Activated CD8-positive, alpha-beta T cell treated with anti-CD3 and anti-CD28 coated beads for 36 hours (primary cell): ENCODE data around the gene HMX1. TPM values are rescaled to one million over a fixed set of nuclear protein-coding genes. Genes with fewer than 3 reads are reported as not detected.

ENCODE experiments used
- ATAC-seq: fragments of 200-7000 bp; cut with Tn5 transposase; one replicate; pipeline ENCODE4 v1.10.0; 2021; ENCODE audit warnings: mild to moderate bottlenecking, moderate library complexity
- CTCF ChIA-PET: fragments of 350-600 bp; sonication (Branson Sonifier 250); formaldehyde crosslinking; loops from one replicate; lab custom pipeline; 2021; ENCODE audit warnings: antibody characterized with exemption; lab: Charles Lee
- POLR2A ChIA-PET: fragments of 350-600 bp; sonication (Branson Sonifier 250); formaldehyde crosslinking; loops from one replicate; lab custom pipeline; 2021; ENCODE audit warnings: antibody characterized with exemption; lab: Charles Lee
- DNase-seq: peaks from one replicate; pipeline ENCODE4 v3.0.0-alpha.2; 2020
- H3K27ac Mint-ChIP-seq: one replicate; pipeline ENCODE4 v1.8.0; 2021; ENCODE audit warnings: mild to moderate bottlenecking, mixed read lengths
- H3K27me3 Mint-ChIP-seq: one replicate; pipeline ENCODE4 v1.8.0; 2021; ENCODE audit warnings: mixed read lengths
- H3K36me3 Mint-ChIP-seq: one replicate; pipeline ENCODE4 v1.8.0; 2021; ENCODE audit warnings: low read depth, mixed read lengths
- H3K4me1 Mint-ChIP-seq: one replicate; pipeline ENCODE4 v1.8.0; 2021; ENCODE audit warnings: low read depth, mixed read lengths
- H3K4me3 Mint-ChIP-seq: one replicate; pipeline ENCODE4 v1.8.0; 2021; ENCODE audit warnings: mild to moderate bottlenecking, moderate library complexity, mixed read lengths
- H3K9me3 Mint-ChIP-seq: one replicate; pipeline ENCODE4 v1.8.0; 2021; ENCODE audit warnings: mixed read lengths
- intact Hi-C: fragments of 100-400 bp; cut with micrococcal nuclease; formaldehyde crosslinking; loops from one replicate; pipeline ENCODE4 v1.10.0; 2022
- total RNA-seq, 2 experiments: library from RNA; stranded (reverse); gene quantifications; one replicate each; pipeline ENCODE4 v1.2.3, GENCODE V29; 2021
- TF ChIP-seq, protein P1 (sequence below): fragments of 200-600 bp; IDR thresholded peaks from one replicate; pipeline ENCODE4 v1.8.0; 2022; ENCODE audit warnings: antibody characterized with exemption, mild to moderate bottlenecking

The HMX1 gene
- total RNA-seq, 2 experiments from 2014 or later = not detected

DNA sequence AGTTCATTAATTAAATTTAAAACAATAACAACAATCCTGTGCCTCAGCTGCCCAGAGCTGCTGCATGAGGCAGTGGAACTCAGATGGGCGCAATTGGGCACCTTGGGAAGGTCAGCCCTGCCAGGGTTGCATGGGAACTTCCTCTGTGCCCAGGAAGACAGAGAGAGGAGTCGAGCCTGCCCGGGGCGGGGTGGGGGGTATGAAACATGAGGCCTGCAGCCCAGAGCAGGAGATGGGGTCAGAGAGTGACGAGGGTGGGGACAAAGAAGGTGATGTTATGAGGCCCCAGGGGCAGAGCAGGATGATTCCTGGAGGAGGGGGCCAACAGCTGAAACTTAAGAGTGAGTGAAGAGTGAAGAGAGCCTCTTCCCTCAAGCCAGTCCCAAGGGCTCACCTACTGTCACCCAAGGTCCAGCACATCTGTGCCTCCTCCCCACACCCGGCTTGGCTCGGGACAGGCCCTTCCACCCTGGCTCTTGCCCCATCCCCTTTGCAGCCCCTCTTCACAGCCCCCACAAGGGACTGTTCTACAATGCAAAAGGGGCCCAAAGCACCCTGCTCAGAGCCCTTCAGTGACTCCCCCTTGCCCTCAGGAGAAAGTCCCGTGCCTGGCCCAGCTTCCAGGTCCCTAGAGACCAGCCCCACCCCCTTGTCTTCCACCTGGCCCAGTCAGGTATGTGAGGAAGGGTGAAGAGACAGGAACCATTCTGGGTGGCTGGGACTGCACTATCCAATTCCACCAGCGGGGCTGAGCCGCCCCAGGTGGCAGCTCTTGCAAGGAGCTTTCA, 31.4 kb downstream of the HMX1 start:
- ChIA-PET CTCF (no interaction called here), POLR2A (no interaction called here)
- DNase-seq = no peak
- intact Hi-C loops = no loop called here
- no peaks in the 10 kb centered on the region for H3K4me1 Mint-ChIP-seq
- no peak overlapping the region for H3K27ac Mint-ChIP-seq
- TF ChIP-seq, protein P1, sequence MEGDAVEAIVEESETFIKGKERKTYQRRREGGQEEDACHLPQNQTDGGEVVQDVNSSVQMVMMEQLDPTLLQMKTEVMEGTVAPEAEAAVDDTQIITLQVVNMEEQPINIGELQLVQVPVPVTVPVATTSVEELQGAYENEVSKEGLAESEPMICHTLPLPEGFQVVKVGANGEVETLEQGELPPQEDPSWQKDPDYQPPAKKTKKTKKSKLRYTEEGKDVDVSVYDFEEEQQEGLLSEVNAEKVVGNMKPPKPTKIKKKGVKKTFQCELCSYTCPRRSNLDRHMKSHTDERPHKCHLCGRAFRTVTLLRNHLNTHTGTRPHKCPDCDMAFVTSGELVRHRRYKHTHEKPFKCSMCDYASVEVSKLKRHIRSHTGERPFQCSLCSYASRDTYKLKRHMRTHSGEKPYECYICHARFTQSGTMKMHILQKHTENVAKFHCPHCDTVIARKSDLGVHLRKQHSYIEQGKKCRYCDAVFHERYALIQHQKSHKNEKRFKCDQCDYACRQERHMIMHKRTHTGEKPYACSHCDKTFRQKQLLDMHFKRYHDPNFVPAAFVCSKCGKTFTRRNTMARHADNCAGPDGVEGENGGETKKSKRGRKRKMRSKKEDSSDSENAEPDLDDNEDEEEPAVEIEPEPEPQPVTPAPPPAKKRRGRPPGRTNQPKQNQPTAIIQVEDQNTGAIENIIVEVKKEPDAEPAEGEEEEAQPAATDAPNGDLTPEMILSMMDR = no peak
- no peaks in the 10 kb centered on the region for H3K27me3 Mint-ChIP-seq
- ATAC-seq = no peak
- H3K36me3 Mint-ChIP-seq = no peaks in the 10 kb centered on the region
- peaks cover 2% of the 10 kb centered on the region for H3K9me3 Mint-ChIP-seq
- H3K4me3 Mint-ChIP-seq = no peak overlapping the region

DNA sequence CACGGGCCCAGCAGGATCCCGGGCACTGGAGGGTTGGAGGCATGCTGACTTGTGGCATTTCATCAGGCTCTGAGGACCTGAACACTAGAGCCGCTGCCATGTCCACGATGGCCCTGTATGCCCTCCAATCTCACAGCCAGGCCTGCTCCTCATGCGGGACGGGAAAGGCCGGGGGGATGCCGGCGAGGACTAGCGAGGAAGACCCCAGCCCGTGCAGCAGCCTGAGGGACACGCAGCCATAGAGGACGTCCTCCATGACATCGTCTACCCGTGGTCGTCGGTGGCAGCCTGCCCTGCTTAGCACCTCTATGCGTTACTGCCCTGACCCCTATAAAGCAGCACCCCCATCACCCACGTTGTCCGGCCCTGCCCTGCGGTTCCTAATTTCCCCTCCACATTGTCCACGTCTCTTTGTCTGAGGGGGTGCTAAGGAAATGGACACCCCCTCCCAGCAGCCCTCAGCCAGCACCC, 32.6 kb downstream of the HMX1 start:
- Mint-ChIP-seq H3K27me3 (no peaks in the 10 kb centered on the region), H3K4me1 (no peaks in the 10 kb centered on the region), H3K36me3 (no peaks in the 10 kb centered on the region), H3K9me3 (peaks cover 2% of the 10 kb centered on the region), H3K27ac (no peak overlapping the region), H3K4me3 (no peak overlapping the region)
- intact Hi-C loops = no loop called here
- ATAC-seq = no peak
- TF ChIP-seq, protein P1 = no peak
- DNase-seq = no peak
- CTCF ChIA-PET = no interaction called here
- POLR2A ChIA-PET = no interaction called here

DNA sequence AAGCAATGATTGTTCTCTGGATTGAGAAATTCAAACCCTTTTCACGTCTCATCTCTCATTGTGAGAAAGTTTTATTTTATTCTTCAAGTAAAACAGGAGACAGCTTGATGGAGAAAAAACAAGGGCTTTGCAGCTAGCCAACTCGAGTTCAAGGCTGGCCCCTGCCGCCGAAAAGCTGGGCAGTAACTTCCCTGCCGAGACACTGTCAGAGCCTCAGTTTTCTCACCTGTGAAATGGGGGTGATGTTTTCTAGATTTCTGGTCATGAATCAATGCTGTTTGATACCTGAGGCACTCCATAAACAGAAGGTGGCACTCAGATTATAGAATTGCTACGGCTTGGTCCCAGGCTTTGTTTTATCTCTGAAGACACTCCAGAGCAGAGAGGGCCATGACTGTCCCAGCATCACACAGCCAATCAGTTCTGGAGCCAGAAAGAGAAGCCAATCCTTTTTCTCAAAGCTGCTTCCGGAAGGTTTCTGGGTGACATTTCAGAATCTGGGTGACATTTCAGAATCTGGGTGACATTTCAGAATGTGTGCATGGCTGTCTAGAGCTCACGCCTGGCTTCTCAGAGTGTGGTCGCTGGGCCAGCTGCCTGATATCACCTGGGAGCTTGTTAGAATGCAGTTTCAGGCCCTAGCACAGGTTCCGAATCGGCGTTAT, 33.2 kb downstream of the HMX1 start:
- intact Hi-C loops = no loop called here
- H3K4me3 Mint-ChIP-seq = no peak overlapping the region
- no peaks in the 10 kb centered on the region for H3K27me3 Mint-ChIP-seq
- TF ChIP-seq, protein P1 = no peak
- ATAC-seq = no peak
- H3K36me3 Mint-ChIP-seq = no peaks in the 10 kb centered on the region
- CTCF ChIA-PET = no interaction called here
- POLR2A ChIA-PET = no interaction called here
- DNase-seq = no peak
- H3K27ac Mint-ChIP-seq = no peak overlapping the region
- no peaks in the 10 kb centered on the region for H3K4me1 Mint-ChIP-seq
- H3K9me3 Mint-ChIP-seq = no peaks in the 10 kb centered on the region

DNA sequence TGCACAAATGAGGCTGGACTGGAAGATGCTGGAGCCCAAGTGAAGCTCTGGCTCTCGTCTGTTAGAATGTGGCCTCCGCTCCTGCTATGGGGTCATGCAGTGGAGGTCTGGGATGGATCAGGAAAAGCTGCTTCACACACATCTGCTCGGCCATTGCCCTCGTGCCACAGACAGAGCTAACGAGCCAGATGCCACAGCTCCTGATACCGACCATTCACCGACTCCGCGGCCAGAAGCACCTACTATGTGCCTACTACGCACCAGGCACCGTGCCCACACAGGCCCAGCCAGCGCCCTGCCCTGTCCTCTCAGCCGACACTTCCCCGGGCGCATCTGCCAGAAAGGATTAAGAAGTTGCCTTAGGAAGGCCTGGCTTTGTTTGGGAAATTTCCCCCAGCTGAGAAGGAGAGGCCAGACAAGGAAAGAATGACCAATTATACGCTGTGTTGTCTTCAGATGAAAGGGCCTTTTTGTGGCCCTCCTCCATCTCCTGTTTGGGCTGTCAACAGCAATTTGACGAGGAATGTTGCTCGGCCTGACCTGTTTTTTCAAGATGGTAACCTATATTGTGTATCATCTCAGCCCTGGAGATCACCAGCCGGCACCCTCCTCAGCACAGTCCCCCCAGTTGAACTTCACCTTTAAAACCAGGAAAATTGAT, 34.3 kb downstream of the HMX1 start:
- DNase-seq = no peak
- intact Hi-C loops = no loop called here
- no peak for ATAC-seq
- CTCF ChIA-PET = no interaction called here
- Mint-ChIP-seq H3K4me3 (no peak overlapping the region), H3K9me3 (no peaks in the 10 kb centered on the region), H3K27ac (no peak overlapping the region), H3K27me3 (no peaks in the 10 kb centered on the region), H3K4me1 (no peaks in the 10 kb centered on the region), H3K36me3 (no peaks in the 10 kb centered on the region)
- TF ChIP-seq, protein P1 = no peak
- POLR2A ChIA-PET = no interaction called here
